ENCODE results near the gene ZNF22.
"Not testable (repeated sequence)": the region's sequence is repeated elsewhere in the genome, so short reads cannot be mapped to it uniquely, and the experiment has no call there.

The ZNF22 gene

DNA sequence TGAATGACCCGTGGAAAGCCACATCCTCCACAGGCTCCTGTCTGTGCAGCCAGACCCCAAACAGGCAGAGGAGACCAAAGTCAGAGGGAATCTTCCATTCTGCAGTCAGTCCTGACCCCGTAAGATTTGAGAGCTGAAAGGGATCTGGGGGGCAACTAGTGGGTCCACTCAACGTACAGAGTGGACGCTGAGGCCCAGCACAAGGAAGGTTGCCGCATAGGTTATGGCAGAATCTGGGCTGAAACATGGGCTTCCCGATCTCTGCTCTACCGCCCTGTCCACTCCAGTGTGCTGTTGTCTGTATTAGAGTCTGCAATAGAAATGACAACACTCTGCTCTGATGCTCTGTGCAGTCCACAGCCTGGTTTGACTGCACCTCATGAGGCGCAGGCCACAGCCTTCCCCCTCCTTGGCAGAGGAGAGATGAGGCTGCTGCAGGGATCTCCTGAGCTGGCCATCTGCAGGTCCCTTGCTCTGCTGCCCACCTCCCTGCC is 7.9 kb upstream of the ZNF22 start:
- DNase-seq: no peak

DNA sequence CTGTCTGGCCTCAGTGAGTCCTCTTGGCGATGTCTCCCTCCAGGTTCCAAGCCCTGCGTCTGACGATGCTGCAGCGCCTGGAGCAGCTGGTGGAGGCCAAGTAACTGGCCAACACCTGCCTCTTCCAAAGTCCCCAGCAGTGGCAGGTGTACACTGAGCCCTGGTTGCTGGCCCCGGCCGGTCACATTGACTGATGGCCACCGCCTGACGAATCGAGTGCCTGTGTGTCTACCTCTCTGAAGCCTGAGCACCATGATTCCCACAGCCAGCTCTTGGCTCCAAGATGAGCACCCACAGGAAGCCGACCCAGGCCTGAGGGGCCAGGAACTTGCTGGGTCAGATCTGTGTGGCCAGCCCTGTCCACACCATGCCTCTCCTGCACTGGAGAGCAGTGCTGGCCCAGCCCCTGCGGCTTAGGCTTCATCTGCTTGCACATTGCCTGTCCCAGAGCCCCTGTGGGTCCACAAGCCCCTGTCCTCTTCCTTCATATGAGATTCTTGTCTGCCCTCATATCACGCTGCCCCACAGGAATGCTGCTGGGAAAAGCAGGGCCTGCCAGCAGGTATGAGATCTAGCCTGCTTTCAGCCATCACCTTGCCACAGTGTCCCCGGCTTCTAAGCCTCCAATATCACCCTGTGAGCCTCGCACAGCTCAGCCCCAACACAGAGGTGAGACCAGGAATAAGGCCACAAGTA is 7.3 kb upstream of the ZNF22 start:
- no peak for DNase-seq

DNA sequence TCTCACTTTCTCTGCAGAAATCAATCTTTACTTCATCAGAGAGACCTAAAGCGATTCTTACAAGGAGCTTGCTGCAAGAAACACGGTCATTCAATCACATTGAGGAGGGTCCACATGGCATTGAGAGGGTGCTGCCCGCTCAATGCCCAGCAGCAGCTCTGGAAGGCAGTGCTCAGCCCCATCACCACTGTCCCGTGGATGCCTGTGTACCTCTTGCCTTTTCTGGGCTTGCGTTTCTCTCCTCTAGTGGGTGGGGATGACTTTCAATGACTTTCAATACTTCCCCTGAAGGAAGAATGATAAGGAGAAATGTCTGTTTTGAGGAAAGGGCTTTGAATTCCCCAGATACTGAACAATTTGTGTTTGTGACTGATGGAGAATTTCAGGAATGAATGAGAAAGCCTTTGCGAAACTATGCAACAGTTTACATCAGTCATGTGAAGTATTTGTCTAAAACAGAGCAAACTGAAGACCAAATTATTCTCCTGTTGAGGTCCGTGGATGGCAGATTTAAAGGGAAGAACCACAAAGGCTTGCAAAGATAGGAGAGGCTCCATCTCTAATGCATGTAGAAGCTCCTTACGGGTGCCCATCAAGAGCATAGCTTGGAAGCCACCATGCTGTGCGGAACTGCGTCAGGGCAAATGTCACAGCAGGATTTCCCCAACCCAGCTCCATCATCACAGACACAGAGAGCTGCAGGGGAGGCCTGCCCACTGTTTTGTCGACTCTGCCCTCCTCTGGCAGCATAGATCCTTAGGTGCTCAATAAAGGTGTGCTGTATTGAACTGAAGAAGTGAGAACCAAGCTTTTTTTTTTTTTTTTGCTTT is 6.6 kb upstream of the ZNF22 start:
- no peak for DNase-seq

DNA sequence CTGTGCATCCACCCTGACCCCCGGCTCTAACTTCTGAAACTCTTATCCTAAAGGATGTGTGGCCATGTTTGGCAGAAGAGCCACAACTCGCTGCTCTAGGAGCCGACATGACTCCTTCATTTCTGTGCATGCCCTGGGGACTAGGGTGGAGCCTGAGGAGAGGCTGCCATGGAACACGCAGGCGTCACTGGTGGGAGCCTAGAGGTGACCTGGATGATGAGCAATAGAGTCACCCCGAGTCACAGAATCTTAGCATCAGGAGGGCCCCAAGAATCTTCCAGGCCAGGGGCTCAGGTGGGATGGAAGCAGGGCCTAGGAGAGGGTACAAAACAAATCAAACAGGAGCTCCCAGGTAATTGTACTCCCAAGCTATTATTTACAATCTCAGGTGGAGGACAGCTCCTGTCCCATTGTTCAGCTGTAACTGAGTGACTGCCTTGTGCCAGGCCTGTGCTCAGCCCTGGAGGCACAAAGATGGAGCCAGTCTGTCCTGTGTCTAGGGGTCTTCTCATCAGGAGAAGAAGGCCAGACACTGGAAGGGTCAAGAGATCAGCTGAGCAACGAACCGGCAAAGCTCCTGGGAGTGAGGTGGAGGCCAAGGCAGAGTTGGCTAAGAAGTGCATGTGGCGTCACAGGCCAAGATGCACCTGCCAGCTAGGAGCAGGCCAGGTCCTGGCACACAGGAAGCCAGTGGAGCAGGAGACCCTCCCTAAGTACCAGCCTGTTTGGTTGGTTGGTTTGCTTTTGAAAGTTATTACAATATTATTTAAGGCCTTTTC is 5.8 kb upstream of the ZNF22 start:
- no peak for DNase-seq

DNA sequence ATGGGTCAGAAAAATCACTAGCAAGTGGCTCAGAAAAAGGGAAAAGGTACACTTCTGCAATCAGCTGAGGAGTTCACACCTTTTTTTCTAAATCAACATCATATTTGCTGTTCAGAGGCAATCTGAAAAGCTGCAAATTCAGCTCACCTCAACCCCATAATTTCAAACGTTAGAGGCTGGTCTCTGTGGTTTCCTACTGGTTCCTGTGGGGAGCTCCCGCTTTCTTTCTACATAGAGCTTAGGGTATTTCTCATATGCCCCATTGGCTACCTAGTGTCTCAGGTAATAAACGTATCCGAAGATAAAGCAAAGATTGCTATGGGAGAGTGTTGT is 5.2 kb upstream of the ZNF22 start:
- DNase-seq: no peak

DNA sequence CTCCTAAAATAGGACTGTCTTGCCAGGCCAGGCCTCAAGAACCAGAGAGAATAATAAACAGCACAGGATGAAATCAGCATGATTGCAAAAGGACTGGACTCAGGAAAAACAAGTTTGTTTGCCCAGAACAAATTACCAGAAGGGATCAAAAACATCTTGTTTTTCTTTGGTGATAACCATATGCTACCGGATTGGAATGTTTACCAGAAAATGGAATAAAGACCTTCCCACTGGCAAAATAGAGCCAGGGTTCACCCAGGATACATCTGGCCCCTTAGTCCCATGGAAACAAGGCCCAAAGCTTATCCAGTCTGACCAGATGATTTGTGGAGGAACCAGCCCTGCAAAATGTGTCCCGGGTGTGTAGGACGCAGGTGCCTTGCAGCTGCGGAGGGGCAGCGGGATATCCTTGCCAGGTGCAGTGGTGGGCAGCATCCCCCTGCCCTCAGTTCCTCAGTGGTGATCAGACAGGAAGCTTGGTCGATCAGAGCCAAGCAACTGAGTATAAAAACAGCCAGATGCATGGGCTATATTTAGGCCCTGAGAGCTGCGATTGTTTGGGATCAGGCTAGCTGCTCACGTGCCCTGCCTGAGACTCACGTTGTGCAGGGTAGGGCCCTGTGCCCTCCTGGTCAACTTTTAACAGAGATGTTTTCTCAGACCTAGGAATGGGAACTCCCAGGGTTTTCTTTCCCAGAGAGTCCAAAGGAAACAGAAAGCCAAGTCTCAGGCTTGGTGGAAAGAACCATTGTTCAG is 4.6 kb upstream of the ZNF22 start:
- DNase-seq: no peak

DNA sequence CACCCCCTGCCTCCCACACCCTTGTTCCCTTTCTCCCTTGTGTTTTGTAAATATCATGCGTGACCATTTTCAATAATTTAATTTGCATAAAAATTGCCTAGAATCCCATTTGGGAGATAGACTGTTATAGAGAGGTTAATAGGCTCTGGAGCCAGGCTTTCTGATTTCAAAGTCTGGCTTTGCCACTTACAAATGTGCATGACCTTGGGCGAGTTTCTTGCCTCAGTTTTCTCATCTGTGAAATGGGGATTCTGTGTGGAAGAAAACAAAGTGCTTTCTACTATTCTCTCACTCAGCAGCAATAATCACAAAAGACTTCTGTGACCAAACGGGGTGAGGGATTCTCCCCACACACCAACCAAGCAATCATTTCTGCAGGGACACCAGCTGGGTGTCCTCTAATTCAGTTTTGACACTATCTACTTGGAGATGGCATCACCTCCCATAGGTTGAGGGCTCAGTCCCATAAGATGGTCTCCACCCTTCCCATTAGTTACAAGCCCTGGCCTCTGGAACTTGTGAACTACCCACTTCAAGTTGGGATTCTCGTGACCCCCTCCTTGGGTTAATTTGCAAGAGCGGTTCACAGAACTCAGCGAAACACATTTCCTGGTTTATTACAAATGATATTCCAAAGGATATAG is 3.5 kb upstream of the ZNF22 start:
- DNase-seq: no peak

DNA sequence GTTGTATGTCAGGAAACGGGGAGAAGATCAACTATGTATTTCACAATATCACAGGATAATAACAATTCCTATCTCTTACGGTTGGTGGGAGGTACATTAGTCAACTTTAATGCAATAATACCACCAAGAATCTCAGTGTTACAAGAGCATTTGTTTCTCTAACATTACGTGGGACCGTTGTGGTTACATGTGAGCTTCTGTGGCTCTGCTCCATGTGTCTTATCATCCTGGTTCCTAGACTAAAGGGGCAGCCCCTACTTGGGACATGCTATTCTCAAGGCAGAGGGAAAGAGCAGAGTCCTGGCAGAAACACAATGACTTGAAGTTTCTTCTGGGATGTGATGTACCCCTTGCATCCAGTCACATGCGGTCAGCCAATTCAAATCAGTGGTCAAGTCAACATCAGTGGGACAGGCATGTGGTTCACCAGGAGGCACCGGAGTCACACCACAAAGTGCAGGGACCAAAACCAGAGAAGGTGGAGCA is 2.5 kb upstream of the ZNF22 start:
- DNase-seq: no peak

DNA sequence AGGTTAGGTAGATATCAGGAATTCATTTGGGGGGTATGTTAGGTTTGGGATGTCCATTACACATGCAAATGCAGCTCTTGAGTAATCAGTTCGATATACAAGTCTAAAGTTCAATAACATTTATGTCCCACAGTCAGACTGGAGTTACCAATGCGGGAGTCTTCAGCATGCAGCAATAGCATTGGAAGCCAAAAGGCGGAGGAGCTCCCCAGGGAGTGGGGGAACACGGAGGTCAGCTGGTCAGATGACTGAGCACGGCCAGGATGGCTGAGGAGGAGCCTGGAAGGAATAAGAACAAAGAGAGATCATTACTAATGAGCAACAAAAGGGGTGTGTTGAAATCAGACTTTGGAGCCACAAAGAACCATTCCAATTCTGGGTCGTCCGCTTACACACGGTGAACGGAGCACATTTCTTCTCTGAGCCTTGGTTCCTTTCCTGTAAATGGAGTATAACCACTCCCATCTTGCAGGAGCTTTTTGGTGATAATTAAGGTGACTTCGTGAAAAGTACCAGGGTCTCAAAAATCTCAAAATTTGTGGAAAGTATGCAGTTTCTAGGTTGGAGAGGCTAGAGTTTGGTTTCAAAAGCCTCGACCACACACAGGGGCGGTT is 478 bp upstream of the ZNF22 start:
- DNase-seq: no peak

DNA sequence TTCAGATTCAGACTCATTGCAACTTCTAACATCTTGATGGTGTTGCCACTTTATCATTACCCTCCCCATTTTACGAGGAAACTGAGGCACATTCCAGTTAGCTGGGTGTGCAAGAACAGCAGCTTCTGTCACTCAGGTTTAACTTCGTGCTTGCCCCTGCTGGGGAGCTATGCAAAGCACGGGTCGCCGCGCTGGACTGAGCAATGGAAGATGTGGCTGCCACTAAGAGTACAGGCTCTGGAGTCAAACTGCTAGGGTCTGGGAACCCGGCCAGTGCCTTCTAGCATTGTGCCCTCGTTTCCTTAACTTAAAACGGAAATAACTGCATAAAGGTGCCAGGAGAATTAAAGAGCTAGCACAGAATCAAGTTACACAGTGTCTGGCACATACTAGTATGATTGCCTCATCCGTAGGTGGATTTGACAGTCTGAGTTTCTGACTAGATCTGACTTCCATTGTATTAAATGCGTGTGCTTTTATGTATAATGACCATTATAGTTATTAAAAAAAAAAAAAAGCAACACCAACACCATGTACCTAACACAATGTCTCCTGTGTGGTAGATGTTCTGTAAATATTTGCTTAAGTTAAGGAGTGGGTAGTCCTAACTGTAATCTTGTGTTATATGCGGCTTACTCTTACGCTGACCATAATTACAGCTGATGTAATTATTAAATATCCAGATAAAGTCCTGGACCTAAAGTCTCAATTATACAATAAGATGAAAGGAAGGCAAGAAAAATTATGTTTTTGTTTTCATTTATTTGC is 842 bp downstream of the ZNF22 start:
- peak in 1 of 2 experiments; percentile 8 for DNase-seq

DNA sequence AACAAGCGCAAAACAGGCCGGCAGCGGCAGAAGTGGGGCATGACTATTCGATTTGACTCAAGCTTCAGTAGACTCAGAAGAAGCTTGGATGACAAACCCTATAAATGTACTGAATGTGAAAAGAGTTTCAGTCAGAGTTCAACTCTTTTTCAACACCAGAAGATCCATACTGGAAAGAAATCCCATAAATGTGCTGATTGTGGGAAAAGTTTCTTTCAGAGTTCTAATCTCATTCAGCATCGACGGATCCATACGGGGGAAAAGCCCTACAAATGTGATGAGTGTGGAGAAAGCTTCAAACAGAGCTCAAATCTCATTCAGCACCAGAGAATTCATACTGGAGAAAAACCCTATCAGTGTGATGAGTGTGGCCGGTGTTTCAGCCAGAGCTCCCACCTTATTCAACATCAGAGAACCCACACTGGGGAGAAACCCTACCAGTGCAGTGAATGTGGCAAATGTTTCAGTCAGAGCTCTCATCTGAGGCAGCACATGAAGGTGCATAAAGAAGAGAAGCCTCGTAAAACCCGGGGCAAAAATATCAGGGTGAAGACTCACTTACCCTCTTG is 2.8 kb downstream of the ZNF22 start:
- DNase-seq: no peak

DNA sequence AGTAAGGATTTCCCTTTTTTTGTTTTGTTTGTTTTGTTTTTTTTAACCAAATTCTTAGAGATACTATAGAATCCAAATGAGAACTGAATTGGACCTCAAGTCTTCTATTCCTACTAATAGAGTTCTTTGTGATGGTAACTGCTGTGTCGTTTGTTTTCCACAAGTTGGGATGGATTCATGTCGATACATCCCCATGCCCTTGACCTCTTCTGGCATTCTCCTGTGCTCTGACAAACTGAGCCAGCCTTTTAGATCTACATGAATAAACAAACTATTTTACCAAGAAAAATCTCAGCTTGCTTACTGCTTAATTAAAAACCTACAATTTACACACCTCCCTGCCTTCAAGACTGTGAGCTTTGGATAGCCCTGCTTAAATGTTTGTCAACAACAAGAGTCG is 3.9 kb downstream of the ZNF22 start:
- no peak for DNase-seq

DNA sequence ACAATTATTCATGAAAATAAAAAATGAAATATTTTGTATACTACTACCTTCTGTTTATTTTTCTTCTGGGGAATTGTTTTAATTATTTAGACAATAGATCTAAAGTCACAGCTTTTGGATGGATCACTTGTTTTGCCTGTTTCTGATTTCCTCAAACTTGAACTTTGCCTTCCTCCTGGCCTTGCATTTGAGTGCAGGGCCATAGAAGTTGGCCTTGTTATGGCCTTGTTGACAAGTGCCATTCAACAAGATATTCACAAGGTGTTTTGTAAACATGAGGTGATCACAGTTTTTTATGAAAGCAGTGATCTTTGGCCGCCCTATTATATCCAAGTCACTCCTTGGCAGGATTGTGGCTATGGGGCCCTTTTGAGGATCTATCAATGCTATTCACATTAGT is 4.6 kb downstream of the ZNF22 start:
- DNase-seq: no peak

DNA sequence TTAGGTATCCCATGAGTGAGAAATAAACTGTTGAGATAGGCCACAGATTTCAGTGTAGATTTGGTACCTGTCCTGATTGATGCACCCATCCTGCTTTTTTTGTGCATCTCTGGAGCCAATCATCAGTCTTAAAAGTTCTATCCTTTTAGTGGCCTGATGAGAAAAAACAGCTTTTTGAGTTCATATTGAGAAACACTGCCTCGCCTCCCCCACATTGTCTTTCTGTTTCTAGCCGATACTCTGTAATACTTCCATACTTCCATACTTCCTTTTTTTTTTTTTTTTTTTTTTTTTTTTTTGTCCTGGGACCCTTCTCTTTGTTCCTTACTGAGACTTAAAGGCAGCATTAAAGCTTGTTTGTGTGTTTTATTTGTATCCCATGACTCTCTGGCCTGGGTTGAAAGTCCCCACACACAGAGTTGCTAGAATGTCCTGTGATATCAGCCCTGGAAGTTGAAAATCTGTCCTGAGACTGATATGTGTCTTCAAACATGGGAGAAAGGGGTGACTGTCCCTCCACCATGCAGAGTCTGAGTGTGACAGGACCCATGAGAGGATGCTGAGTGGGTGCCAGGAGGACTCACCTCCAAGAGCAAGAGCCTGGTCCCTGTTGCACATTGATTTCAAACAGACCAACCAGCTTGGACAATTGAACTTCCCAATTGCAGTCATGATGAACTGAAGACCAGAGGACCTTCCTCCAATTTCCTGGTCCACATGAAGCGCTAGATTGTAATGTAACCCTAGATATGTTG is 5.7 kb downstream of the ZNF22 start:
- no peak for DNase-seq

DNA sequence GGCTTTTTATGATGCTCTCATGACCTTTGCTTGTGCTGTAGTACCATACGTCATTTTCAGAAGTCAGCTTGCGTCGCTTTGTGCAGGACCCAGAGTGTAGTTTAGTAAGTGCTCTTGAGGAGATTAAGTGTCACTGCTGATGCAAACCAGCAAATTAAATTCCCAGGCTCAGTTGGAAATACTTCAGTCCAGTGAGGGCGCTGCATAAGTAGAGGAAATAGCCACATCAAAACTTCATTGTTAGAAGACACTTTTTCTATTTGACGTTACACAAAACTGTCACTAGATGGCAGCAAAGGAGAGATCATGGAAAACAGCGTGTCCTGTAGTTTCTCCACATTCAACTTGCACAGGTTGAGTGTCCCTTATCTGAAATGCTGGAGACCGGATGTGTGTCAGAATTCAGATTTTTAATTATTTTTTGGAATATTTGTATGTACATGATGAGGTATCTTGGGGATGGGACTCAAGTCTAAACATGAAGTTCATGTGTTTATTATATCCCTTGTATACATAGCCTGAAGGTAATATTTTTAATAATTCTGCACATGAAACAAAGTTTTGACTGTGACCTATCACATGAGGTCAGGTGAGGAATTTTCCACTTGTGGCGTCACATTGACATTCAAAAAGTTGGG is 7.9 kb downstream of the ZNF22 start:
- peak; percentile 25 for DNase-seq

DNA sequence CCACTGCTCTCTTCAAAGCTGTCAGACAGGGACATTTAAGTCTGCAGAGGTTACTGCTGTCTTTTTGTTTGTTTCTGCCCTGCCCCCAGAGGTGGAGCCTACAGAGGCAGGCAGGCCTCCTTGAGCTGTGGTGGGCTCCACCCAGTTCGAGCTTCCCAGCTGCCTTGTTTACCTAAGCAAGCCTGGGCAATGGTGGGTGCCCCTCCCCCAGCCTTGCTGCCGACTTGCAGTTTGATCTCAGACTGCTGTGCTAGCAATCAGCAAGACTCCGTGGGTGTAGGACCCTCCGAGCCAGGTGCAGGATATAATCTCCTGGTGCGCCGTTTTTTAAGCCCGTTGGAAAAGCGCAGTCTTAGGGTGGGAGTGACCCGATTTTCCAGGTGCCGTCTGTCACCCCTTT is 13.8 kb downstream of the ZNF22 start:
- DNase-seq: not testable (repeated sequence)

DNA sequence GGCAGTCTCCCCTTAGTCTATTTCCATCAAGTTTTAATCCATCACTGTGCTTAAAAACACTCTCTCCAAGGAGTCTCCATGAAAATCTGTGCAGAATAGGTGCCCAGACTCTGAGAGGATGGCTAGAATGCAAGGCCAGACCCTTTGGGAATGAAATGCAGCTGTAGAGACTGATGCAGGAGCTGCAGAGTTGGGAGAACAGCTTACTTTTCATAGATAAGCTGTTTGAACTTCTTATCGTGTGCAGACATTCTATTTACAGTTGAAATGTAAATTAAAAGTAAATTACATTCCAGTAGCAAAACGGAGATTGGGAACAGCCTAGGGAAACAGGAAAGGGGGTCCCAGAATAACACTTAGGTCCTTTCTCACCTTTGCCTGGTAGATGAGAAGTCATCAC is 14.9 kb downstream of the ZNF22 start:
- DNase-seq: no peak

DNA sequence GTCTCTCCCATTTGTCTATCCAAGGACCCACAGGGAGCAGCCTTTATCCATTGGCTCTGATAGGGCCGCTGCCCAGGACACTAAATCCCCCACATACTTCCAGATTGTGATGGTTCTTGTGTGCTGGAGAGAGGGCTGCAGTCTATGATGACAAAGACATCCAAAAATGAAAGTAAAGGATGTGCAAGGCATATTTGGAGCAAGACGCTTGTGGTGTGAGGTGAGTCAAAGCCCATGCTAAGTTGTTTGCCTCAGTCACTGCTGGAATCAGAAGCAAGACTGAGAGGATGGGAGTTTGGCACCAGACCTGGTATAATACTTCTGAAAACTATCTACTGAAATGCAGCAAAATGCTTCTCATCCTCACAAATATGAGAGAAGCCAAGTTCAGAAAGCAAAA is 22.7 kb downstream of the ZNF22 start:
- no peak for DNase-seq

DNA sequence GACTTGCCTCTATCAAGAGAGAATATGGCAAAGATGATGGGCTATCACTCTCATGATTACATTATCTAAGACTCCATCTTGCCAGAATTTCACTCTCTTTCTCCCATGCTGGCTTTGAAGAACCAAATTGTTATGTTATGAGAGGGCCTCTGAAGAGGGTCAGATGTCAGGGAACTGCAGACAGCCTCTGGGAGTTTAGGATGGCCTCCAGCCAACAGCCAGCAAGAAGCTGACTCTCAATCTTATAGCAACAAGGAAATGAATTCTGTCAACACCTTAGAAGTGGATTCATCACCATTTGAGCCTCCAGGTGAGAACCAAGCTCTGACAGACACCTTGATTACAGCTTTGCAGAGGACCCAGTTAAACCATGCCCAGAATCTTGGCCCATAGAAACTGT is 33.6 kb downstream of the ZNF22 start:
- DNase-seq: no peak

Measured in NCI-H187 (cell line).